B cell (primary cell): ENCODE results near the gene MLLT6. TPM values are rescaled to one million over a fixed set of nuclear protein-coding genes. Genes with fewer than 3 reads are reported as not detected.

Experiments used
- ATAC-seq: fragments of 200-7000 bp; cut with Tn5 transposase; one replicate; pipeline ENCODE4 v1.10.0; 2021; ENCODE audit warnings: low read depth, mild to moderate bottlenecking, moderate number of reproducible peaks, moderate library complexity
- CTCF ChIA-PET: fragments of 350-600 bp; sonication (Branson Sonifier 250); formaldehyde crosslinking; loops from one replicate; lab custom pipeline; 2021; ENCODE audit warnings: antibody characterized with exemption, inconsistent platforms; lab: Charles Lee
- POLR2A ChIA-PET: fragments of 350-600 bp; sonication (Branson Sonifier 250); formaldehyde crosslinking; loops from one replicate; lab custom pipeline; 2021; ENCODE audit warnings: antibody characterized with exemption; lab: Charles Lee
- DNase-seq: peaks from one replicate; pipeline ENCODE4 v3.0.0; 2013
- H2AFZ ChIP-seq: 2 replicates; pipeline ENCODE4 v1.6.1; 2012; ENCODE audit warnings: mild to moderate bottlenecking, low read depth, low read length; ENCODE audit not compliant: insufficient read depth, poor library complexity, severe bottlenecking
- H3K27ac ChIP-seq, 2 donors: 1 replicate in 1 of 2; 2 replicates in 1 of 2; pipeline ENCODE4 v1.5.1; 2012 to 2013; ENCODE audit warnings: low read length in 2 of 2, mild to moderate bottlenecking in 2 of 2, moderate library complexity in 1 of 2
- H3K27me3 ChIP-seq, 4 experiments: fragments of 200-600 bp in 1 of 4; sonication (generic) in 1 of 4; replicated peaks in 1 of 4; 1 replicate in 2 of 4; 2 replicates in 2 of 4; pipeline versions ENCODE4 v1.6.1 to v1.7.0; 2013 to 2016; ENCODE audit warnings: low read length in 3 of 4, mild to moderate bottlenecking in 2 of 4, mixed read lengths in 1 of 4, moderate library complexity in 1 of 4; ENCODE audit not compliant: insufficient read depth in 4 of 4, control insufficient read depth in 3 of 4; ENCODE audit errors: control extremely low read depth in 1 of 4
- H3K36me3 ChIP-seq, 2 experiments: replicated peaks in 1 of 2; 1 replicate in 1 of 2; 2 replicates in 1 of 2; pipeline versions ENCODE4 v1.6.1 to v1.7.1; 2013; ENCODE audit warnings: low read length in 1 of 2; ENCODE audit not compliant: insufficient read depth in 2 of 2, control insufficient read depth in 1 of 2; ENCODE audit errors: control extremely low read depth in 1 of 2, extremely low read depth in 1 of 2
- H3K4me1 ChIP-seq, 2 donors: fragments of 200-600 bp in 1 of 2; sonication (generic) in 1 of 2; 1 replicate in 1 of 2; 2 replicates in 1 of 2; pipeline versions ENCODE4 v1.5.1 to v1.6.1; 2013 to 2017; ENCODE audit warnings: low read length in 2 of 2; ENCODE audit not compliant: control insufficient read depth in 2 of 2, insufficient read depth in 2 of 2
- H3K4me2 ChIP-seq: replicated peaks from 2 replicates; pipeline ENCODE3; 2012; ENCODE audit warnings: mild to moderate bottlenecking, low read depth, low read length; ENCODE audit not compliant: poor library complexity, severe bottlenecking
- H3K4me3 ChIP-seq, 5 experiments: fragments of 200-600 bp in 1 of 5; sonication (generic) in 1 of 5; 1 replicate in 3 of 5; 2 replicates in 2 of 5; pipeline versions ENCODE4 v1.5.1 to v1.7.0; 2011 to 2016; ENCODE audit warnings: low read length in 4 of 5, mild to moderate bottlenecking in 4 of 5, low read depth in 2 of 5, control low read depth in 1 of 5, moderate library complexity in 1 of 5; ENCODE audit not compliant: insufficient read depth in 1 of 5; ENCODE audit errors: control extremely low read depth in 1 of 5, extremely low read depth in 1 of 5
- H3K79me2 ChIP-seq: fragments of 200-600 bp; sonication (generic); one replicate; pipeline ENCODE4 v1.6.0; 2016; ENCODE audit warnings: low read length; ENCODE audit not compliant: control insufficient read depth, insufficient read depth
- H3K9ac ChIP-seq: fragments of 200-600 bp; sonication (generic); 2 replicates; pipeline ENCODE4 v1.6.1; 2017; ENCODE audit warnings: mild to moderate bottlenecking, low read length, moderate library complexity
- H3K9me3 ChIP-seq, 3 donors: one replicate each; pipeline versions ENCODE4 v1.6.1 to v1.7.1; 2013; ENCODE audit warnings: low read length in 2 of 3; ENCODE audit not compliant: control insufficient read depth in 2 of 3, insufficient read depth in 1 of 3; ENCODE audit errors: control extremely low read depth in 1 of 3
- H4K20me1 ChIP-seq: 2 replicates; pipeline ENCODE4 v1.6.0; 2012; ENCODE audit warnings: mild to moderate bottlenecking, low read length; ENCODE audit not compliant: insufficient read depth, control insufficient read depth, poor library complexity, severe bottlenecking
- H3K27ac Mint-ChIP-seq: one replicate; pipeline ENCODE4 v1.8.0; 2021; ENCODE audit warnings: mixed read lengths
- H3K27me3 Mint-ChIP-seq: one replicate; pipeline ENCODE4 v1.8.0; 2021; ENCODE audit warnings: mixed read lengths
- H3K4me1 Mint-ChIP-seq: one replicate; pipeline ENCODE4 v1.8.0; 2021; ENCODE audit warnings: mixed read lengths
- H3K4me3 Mint-ChIP-seq: one replicate; pipeline ENCODE4 v1.8.0; 2021; ENCODE audit warnings: mixed read lengths
- H3K9me3 Mint-ChIP-seq: one replicate; pipeline ENCODE4 v1.8.0; 2022; ENCODE audit warnings: mixed read lengths; ENCODE audit not compliant: insufficient read depth
- EZH2 ChIP-seq: IDR thresholded peaks from 2 replicates; pipeline ENCODE4 v1.6.1; 2012; ENCODE audit warnings: borderline replicate concordance, low read depth, mild to moderate bottlenecking, moderate library complexity, low read length; ENCODE audit not compliant: insufficient read depth, poor library complexity, severe bottlenecking
- WGBS: methylation state at CpG from one replicate; pipeline ENCODE4 v1.1.5; 2013; ENCODE audit warnings: missing lambda C conversion rate; ENCODE audit not compliant: insufficient coverage; 5-methylcytosine and 5-hydroxymethylcytosine counted together
- intact Hi-C: fragments of 100-400 bp; cut with micrococcal nuclease; formaldehyde crosslinking; loops from one replicate; pipeline ENCODE4 v1.10.0; 2022
- polyA plus RNA-seq: library from polyadenylated mRNA; depleted of rRNA; stranded (reverse); fragments of >200 nt; gene quantifications from 2 replicates; pipeline ENCODE4 v1.2.3, GENCODE V29; 2012
- total RNA-seq, 2 donors: library from RNA; stranded (reverse); fragments of 120-200 nt in 1 of 2; gene quantifications; 1 replicate in 1 of 2; 2 replicates in 1 of 2; pipeline versions ENCODE4 v1.2.3 to v1.2.4, GENCODE V29; 2013 to 2022
- TF ChIP-seq, protein P1 (sequence below): fragments of 200-600 bp; IDR thresholded peaks from one replicate; pipeline ENCODE4 v1.8.0; 2022; ENCODE audit warnings: antibody characterized with exemption, mild to moderate bottlenecking

MLLT6 gene
- total and polyA plus RNA-seq, 2 donors (not counting 1 experiment from before 2014, with no cell fraction given): 165 to 288 TPM

GRCh38 chr17:38748149-38748891 lies 43.2 kb downstream of the MLLT6 start, which contains the start of gene PCGF2:
TSS of gene PCGF2 (minus strand) at chr17:38748336. CDS start at chr17:38740402, 7,934 bp downstream.
- Histone ChIP-seq H3K9ac (peak within 1 kb of the TSS; percentile 66), H3K79me2 (peaks cover 13% of the 10 kb centered on the region), H3K27ac (no peak within 1 kb of the TSS), H3K9me3 (peaks cover 0 to 9% (median 0%) of the 10 kb centered on the region in 3 donors), H3K4me1 (peaks cover 61 to 72% of the 10 kb centered on the region in 2 donors), H3K27me3 (peaks cover 0 to 50% (median 25%) of the 10 kb centered on the region in 4 experiments), H4K20me1 (peaks cover 16% of the 10 kb centered on the region), H3K36me3 (no peaks in the 10 kb centered on the region), H3K4me3 (peak within 1 kb of the TSS; percentile 18 to 65 (median 51)), H2AFZ (peak within 1 kb of the TSS; percentile 53), H3K4me2 (peak within 1 kb of the TSS; percentile 79)
- peak within 1 kb of the TSS; percentile 28 for H3K27ac Mint-ChIP-seq
- TF ChIP-seq, protein P1, sequence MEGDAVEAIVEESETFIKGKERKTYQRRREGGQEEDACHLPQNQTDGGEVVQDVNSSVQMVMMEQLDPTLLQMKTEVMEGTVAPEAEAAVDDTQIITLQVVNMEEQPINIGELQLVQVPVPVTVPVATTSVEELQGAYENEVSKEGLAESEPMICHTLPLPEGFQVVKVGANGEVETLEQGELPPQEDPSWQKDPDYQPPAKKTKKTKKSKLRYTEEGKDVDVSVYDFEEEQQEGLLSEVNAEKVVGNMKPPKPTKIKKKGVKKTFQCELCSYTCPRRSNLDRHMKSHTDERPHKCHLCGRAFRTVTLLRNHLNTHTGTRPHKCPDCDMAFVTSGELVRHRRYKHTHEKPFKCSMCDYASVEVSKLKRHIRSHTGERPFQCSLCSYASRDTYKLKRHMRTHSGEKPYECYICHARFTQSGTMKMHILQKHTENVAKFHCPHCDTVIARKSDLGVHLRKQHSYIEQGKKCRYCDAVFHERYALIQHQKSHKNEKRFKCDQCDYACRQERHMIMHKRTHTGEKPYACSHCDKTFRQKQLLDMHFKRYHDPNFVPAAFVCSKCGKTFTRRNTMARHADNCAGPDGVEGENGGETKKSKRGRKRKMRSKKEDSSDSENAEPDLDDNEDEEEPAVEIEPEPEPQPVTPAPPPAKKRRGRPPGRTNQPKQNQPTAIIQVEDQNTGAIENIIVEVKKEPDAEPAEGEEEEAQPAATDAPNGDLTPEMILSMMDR: no peak
- peak; percentile 92 for TF ChIP-seq EZH2
- DNase-seq: peak; percentile 60
- peak within 1 kb of the TSS; percentile 94 for H3K4me3 Mint-ChIP-seq
- CTCF ChIA-PET: no interaction called here
- no peak for ATAC-seq
- intact Hi-C loops: no loop called here
- POLR2A ChIA-PET: no interaction called here
- peaks cover 33% of the 10 kb centered on the region for H3K27me3 Mint-ChIP-seq
- no peaks in the 10 kb centered on the region for H3K9me3 Mint-ChIP-seq
- 2% methylated on average over 23 of the region's 47 CpGs for WGBS
- peaks cover 48% of the 10 kb centered on the region for H3K4me1 Mint-ChIP-seq

DNA sequence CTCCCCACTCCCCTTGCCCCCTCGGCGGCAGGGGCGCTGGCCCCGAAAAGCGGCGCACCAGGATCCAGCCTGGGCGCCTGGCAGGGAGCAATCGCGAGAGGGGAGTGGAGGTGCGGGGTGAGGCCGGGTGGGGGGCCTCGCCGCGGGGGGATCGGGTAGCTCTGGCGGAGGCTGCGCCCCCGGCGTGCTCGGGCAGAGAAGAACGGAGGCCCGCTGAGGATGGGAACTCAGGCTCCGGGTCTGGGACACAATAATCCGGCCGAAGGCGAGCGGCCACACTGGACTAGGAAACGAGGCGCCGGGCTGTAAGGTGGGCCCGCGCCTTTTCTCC lies 43.8 kb downstream of the MLLT6 start:
- peak; percentile 89 for TF ChIP-seq EZH2
- TF ChIP-seq, protein P1: no peak
- Histone ChIP-seq H3K4me3 (peak overlapping the region in 4 of 5 experiments; percentile 1 to 57 (median 42)), H2AFZ (no peak overlapping the region), H3K4me1 (peaks cover 67 to 77% of the 10 kb centered on the region in 2 donors), H3K27ac (no peak overlapping the region), H3K79me2 (peaks cover 18% of the 10 kb centered on the region), H3K4me2 (peak overlapping the region; percentile 79), H3K36me3 (no peaks in the 10 kb centered on the region), H3K9me3 (peaks cover 0 to 9% (median 0%) of the 10 kb centered on the region in 3 donors), H3K9ac (peak overlapping the region; percentile 60), H4K20me1 (peaks cover 22% of the 10 kb centered on the region), H3K27me3 (peaks cover 0 to 50% (median 25%) of the 10 kb centered on the region in 4 experiments)
- POLR2A ChIA-PET: no interaction called here
- H3K27me3 Mint-ChIP-seq: peaks cover 33% of the 10 kb centered on the region
- CTCF ChIA-PET: interaction anchor here (0.6 kb wide), 1 partner anchor 12 kb away, joined by 3 read pairs; no protein-coding TSS in a partner anchor
- intact Hi-C loops: no loop called here
- peak overlapping the region; percentile 94 for H3K4me3 Mint-ChIP-seq
- no peak for ATAC-seq
- H3K9me3 Mint-ChIP-seq: no peaks in the 10 kb centered on the region
- no peak for DNase-seq
- WGBS: 2% methylated on average over 31 of the region's 32 CpGs
- H3K4me1 Mint-ChIP-seq: peaks cover 52% of the 10 kb centered on the region
- H3K27ac Mint-ChIP-seq: no peak overlapping the region
